HCT116 (cell line): ENCODE results near the gene SMARCD2. TPM values are rescaled to one million over a fixed set of nuclear protein-coding genes. Genes with fewer than 3 reads are reported as not detected.

ENCODE experiments used
- ATAC-seq: fragments of 200-7000 bp; cut with Tn5 transposase; 2 replicates; pipeline ENCODE4 v1.9.1; 2020; ENCODE audit warnings: mild to moderate bottlenecking, moderate library complexity
- BruUV-seq: library from RNA; stranded (reverse); fragments of 400-500 nt; replicated peaks from 2 replicates; lab custom pipeline; 2021; lab: Mats Ljungman, UMichigan
- CTCF ChIA-PET: fragments of 300-600 bp; sonication (Branson Sonifier 250); formaldehyde crosslinking; loops from one replicate; lab custom pipeline; 2021; ENCODE audit warnings: antibody characterized with exemption; lab: Charles Lee
- POLR2A ChIA-PET: fragments of 300-600, 350-600 bp; sonication (Branson Sonifier 250); formaldehyde crosslinking; loops from one replicate; lab custom pipeline; 2021; ENCODE audit warnings: antibody characterized with exemption; lab: Charles Lee
- RAD21 ChIA-PET, 2 experiments: fragments of 300-600 bp; sonication (Branson Sonifier 250); formaldehyde crosslinking; loops; one replicate each; lab custom pipeline; 2023; ENCODE audit warnings: low total read pairs in 2 of 2; ENCODE audit not compliant: uncharacterized antibody in 2 of 2, unreplicated experiment in 2 of 2, low non-redundant PET in 1 of 2; lab: Charles Lee
- DNase-seq: peaks from one replicate; pipeline ENCODE4 v3.0.0-alpha.2; 2010; ENCODE audit warnings: low read depth, low spot score
- H2AFZ ChIP-seq: fragments of 200-600 bp; shearing (Covaris generic), sonication (generic); 2 replicates; pipeline ENCODE4 v1.6.1; 2017; ENCODE audit warnings: low read depth, mixed run types, mixed read lengths, antibody characterized with exemption, low read length; ENCODE audit not compliant: poor library complexity, severe bottlenecking
- H3K27ac ChIP-seq: 2 replicates; pipeline ENCODE4 v1.5.1; 2012; ENCODE audit warnings: low read depth, low read length
- H3K27me3 ChIP-seq: fragments of 200-600 bp; sonication (generic); 2 replicates; pipeline ENCODE4 v1.6.1; 2016; ENCODE audit warnings: mixed run types, low read length, mixed read lengths; ENCODE audit not compliant: insufficient read depth
- H3K36me3 ChIP-seq, 2 experiments: fragments of 200-500 bp in 1 of 2; fragments of 200-600 bp in 1 of 2; sonication (Bioruptor generic) in 1 of 2; sonication (generic) in 1 of 2; 2 replicates each; pipeline versions ENCODE4 v1.5.1 to v1.6.1; 2014 to 2016; ENCODE audit warnings: low read length in 2 of 2, inconsistent platforms in 1 of 2, mixed read lengths in 1 of 2, mixed run types in 1 of 2; ENCODE audit not compliant: insufficient read depth in 2 of 2, control insufficient read depth in 1 of 2
- H3K4me1 ChIP-seq, 2 experiments: fragments of 200-600 bp in 1 of 2; sonication (generic) in 1 of 2; 2 replicates each; pipeline versions ENCODE4 v1.5.1 to v1.6.1; 2012 to 2017; ENCODE audit warnings: low read length in 2 of 2, inconsistent platforms in 1 of 2, mild to moderate bottlenecking in 1 of 2, mixed read lengths in 1 of 2, mixed run types in 1 of 2, moderate library complexity in 1 of 2; ENCODE audit not compliant: insufficient read depth in 2 of 2, control insufficient read depth in 1 of 2
- H3K4me2 ChIP-seq: fragments of 200-600 bp; sonication (generic); 2 replicates; pipeline ENCODE4 v1.6.1; 2017; ENCODE audit warnings: mixed run types, low read length, mixed read lengths
- H3K4me3 ChIP-seq, 2 experiments: fragments of 200-600 bp in 1 of 2; sonication (generic) in 1 of 2; replicated peaks in 1 of 2; 2 replicates each; pipeline ENCODE4 v1.5.1; 2011 to 2016; ENCODE audit warnings: low read length in 2 of 2, control low read depth in 1 of 2, low read depth in 1 of 2, mild to moderate bottlenecking in 1 of 2, mixed read lengths in 1 of 2, mixed run types in 1 of 2
- H3K79me2 ChIP-seq: fragments of 200-600 bp; sonication (generic); 2 replicates; pipeline ENCODE4 v1.6.1; 2017; ENCODE audit warnings: mild to moderate bottlenecking, mixed run types, low read length, moderate library complexity, mixed read lengths; ENCODE audit not compliant: insufficient read depth
- H3K9ac ChIP-seq: fragments of 200-600 bp; sonication (generic); 2 replicates; pipeline ENCODE4 v1.6.1; 2016; ENCODE audit warnings: low read length, mixed read lengths
- H3K9me2 ChIP-seq: fragments of 200-600 bp; sonication (generic), shearing (Covaris generic); 2 replicates; pipeline ENCODE4 v1.6.1; 2017; ENCODE audit warnings: mixed run types, mild to moderate bottlenecking, moderate library complexity; ENCODE audit not compliant: insufficient read depth
- H3K9me3 ChIP-seq, 2 experiments: fragments of 200-500 bp in 1 of 2; fragments of 200-600 bp in 1 of 2; sonication (Bioruptor generic) in 1 of 2; sonication (generic) in 1 of 2; 2 replicates each; pipeline ENCODE4 v1.6.1; 2014 to 2017; ENCODE audit warnings: low read length in 2 of 2, mixed read lengths in 2 of 2, inconsistent platforms in 1 of 2, low read depth in 1 of 2, mild to moderate bottlenecking in 1 of 2, mixed run types in 1 of 2, moderate library complexity in 1 of 2; ENCODE audit not compliant: control insufficient read depth in 1 of 2, insufficient read depth in 1 of 2
- H4K20me1 ChIP-seq: fragments of 200-600 bp; sonication (generic), shearing (Covaris generic); 2 replicates; pipeline ENCODE4 v1.6.1; 2017; ENCODE audit warnings: mixed run types, mild to moderate bottlenecking, moderate library complexity; ENCODE audit not compliant: insufficient read depth
- CBX3 ChIP-seq: IDR thresholded peaks from 2 replicates; pipeline ENCODE4 v1.6.1; 2012; ENCODE audit warnings: low read depth
- EZH2 ChIP-seq: fragments of 200-600 bp; sonication (generic); IDR thresholded peaks from 2 replicates; pipeline ENCODE4 v1.6.1; 2017; ENCODE audit warnings: antibody characterized with exemption, mixed run types
- JUND ChIP-seq: IDR thresholded peaks from 2 replicates; pipeline ENCODE4 v1.6.1; 2012
- POLR2A ChIP-seq: IDR thresholded peaks from 2 replicates; pipeline ENCODE4 v1.7.0; 2011; ENCODE audit warnings: borderline replicate concordance; ENCODE audit not compliant: insufficient read depth, insufficient read length; ENCODE audit errors: extremely low read depth
- POLR2AphosphoS5 ChIP-seq: IDR thresholded peaks from 2 replicates; pipeline ENCODE4 v1.6.1; 2011; ENCODE audit warnings: mild to moderate bottlenecking, low read depth, low read length, moderate library complexity
- RAD21 ChIP-seq: IDR thresholded peaks from 2 replicates; pipeline ENCODE4 v1.6.1; 2012; ENCODE audit warnings: low read depth, mild to moderate bottlenecking
- SRF ChIP-seq: IDR thresholded peaks from 2 replicates; pipeline ENCODE4 v1.6.1; 2012; ENCODE audit warnings: low read depth
- TCF7L2 ChIP-seq: IDR thresholded peaks from 2 replicates; pipeline ENCODE4 v1.7.0; 2011; ENCODE audit warnings: borderline replicate concordance, inconsistent platforms; ENCODE audit not compliant: insufficient read depth, insufficient read length; ENCODE audit errors: extremely low read depth
- YY1 ChIP-seq: IDR thresholded peaks from 2 replicates; pipeline ENCODE4 v1.6.1; 2011; ENCODE audit warnings: low read length, low read depth, moderate library complexity, mild to moderate bottlenecking; ENCODE audit not compliant: insufficient replicate concordance; ENCODE audit errors: extremely low read depth
- ZBTB33 ChIP-seq: IDR thresholded peaks from 2 replicates; pipeline ENCODE4 v1.6.1; 2011; ENCODE audit warnings: mild to moderate bottlenecking, low read length, moderate library complexity; ENCODE audit not compliant: insufficient replicate concordance; ENCODE audit errors: extremely low read depth
- ZFX ChIP-seq: fragments of 450-650 bp; IDR thresholded peaks from 2 replicates; pipeline ENCODE4 v1.6.1; 2017
- ZNF274 ChIP-seq: fragments of 200-500 bp; sonication (Bioruptor generic); IDR thresholded peaks from 2 replicates; pipeline ENCODE4 v1.6.1; 2014; ENCODE audit warnings: mild to moderate bottlenecking, low read depth, low read length, inconsistent platforms
- intact Hi-C: fragments of 100-400 bp; cut with micrococcal nuclease; formaldehyde crosslinking; loops from 2 replicates; pipeline ENCODE4 v1.10.0; 2022
- total RNA-seq: library from RNA; stranded (reverse); gene quantifications from one replicate; pipeline ENCODE4 v1.2.1, GENCODE V29; 2021; ENCODE audit not compliant: unreplicated experiment
- TF ChIP-seq, protein P1 (sequence below), 3 experiments: fragments of 200-600 bp in 1 of 3; sonication (generic) in 1 of 3; IDR thresholded peaks in 2 of 3; conservative IDR thresholded peaks in 1 of 3; 2 replicates each; pipeline ENCODE4 v1.5.1; 2012 to 2017; ENCODE audit warnings: low read depth in 2 of 3, low read length in 2 of 3, antibody characterized with exemption in 1 of 3, borderline replicate concordance in 1 of 3, control low read depth in 1 of 3, mild to moderate bottlenecking in 1 of 3, mixed read lengths in 1 of 3, mixed run types in 1 of 3, moderate library complexity in 1 of 3; ENCODE audit not compliant: insufficient read depth in 1 of 3
- TF ChIP-seq, protein P2 (sequence below): IDR thresholded peaks from 2 replicates; pipeline ENCODE4 v1.6.1; 2012

SMARCD2 gene
- total RNA-seq, 1 experiment from 2014 or later, result 168 TPM

- TF ChIP-seq, protein P1, sequence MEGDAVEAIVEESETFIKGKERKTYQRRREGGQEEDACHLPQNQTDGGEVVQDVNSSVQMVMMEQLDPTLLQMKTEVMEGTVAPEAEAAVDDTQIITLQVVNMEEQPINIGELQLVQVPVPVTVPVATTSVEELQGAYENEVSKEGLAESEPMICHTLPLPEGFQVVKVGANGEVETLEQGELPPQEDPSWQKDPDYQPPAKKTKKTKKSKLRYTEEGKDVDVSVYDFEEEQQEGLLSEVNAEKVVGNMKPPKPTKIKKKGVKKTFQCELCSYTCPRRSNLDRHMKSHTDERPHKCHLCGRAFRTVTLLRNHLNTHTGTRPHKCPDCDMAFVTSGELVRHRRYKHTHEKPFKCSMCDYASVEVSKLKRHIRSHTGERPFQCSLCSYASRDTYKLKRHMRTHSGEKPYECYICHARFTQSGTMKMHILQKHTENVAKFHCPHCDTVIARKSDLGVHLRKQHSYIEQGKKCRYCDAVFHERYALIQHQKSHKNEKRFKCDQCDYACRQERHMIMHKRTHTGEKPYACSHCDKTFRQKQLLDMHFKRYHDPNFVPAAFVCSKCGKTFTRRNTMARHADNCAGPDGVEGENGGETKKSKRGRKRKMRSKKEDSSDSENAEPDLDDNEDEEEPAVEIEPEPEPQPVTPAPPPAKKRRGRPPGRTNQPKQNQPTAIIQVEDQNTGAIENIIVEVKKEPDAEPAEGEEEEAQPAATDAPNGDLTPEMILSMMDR (IDR thresholded peaks at IDR 0.05 in 2 of 3, conservative IDR thresholded peaks at IDR 0.05 in 1 of 3; ENCODE audit: borderline replicate concordance in 1 of 3, insufficient read depth in 1 of 3, low read depth in 2 of 3, low read length in 2 of 3), result no peak
- no peak for TF ChIP-seq CBX3
Observed at GRCh38 chr17:63847525-63848249, 5.2 kb upstream of the SMARCD2 start (continued).

GRCh38 chr17:63845509-63845908, 3.0 kb upstream of the SMARCD2 start:
- ChIA-PET POLR2A (no interaction called here), CTCF (interaction anchor here (2.4 kb wide), 1 partner anchor 20 kb away, joined by 12 read pairs; no protein-coding TSS in a partner anchor), RAD21 (no interaction called here)
- Histone ChIP-seq H3K36me3 (no peaks in the 10 kb centered on the region; a peak in 1 of 4 replicates), H3K4me3 (no peak overlapping the region), H3K4me2 (no peak overlapping the region), H2AFZ (no peak overlapping the region), H3K4me1 (peaks cover 26 to 43% of the 10 kb centered on the region in 2 experiments), H3K9ac (no peak overlapping the region), H4K20me1 (no peaks in the 10 kb centered on the region), H3K27me3 (no peaks in the 10 kb centered on the region), H3K79me2 (peaks cover 19% of the 10 kb centered on the region), H3K27ac (no peak overlapping the region), H3K9me3 (peaks cover 0 to 5% of the 10 kb centered on the region in 2 experiments; a peak in 1 of 4 replicates), H3K9me2 (no peaks in the 10 kb centered on the region)
- ATAC-seq, result no peak
- TF ChIP-seq RAD21 (no peak), JUND (no peak), EZH2 (no peak), TCF7L2 (no peak), POLR2AphosphoS5 (no peak), ZNF274 (no peak), ZFX (no peak), POLR2A (no peak), SRF (no peak), ZBTB33 (no peak), YY1 (no peak)
- TF ChIP-seq, protein P2, sequence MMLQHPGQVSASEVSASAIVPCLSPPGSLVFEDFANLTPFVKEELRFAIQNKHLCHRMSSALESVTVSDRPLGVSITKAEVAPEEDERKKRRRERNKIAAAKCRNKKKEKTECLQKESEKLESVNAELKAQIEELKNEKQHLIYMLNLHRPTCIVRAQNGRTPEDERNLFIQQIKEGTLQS, result no peak
- no peak for DNase-seq
- intact Hi-C loops, result no loop called here
- no TSS peak for BruUV-seq
